HG03064 (cell line): ENCODE measurements around the gene C5orf24.
A peak's percentile ranks its signal among the peaks of the same experiment; 100 is the strongest.
"Not testable (repeated sequence)": the region's sequence is repeated elsewhere in the genome, so short reads cannot be mapped to it uniquely, and the experiment has no call there.

Source experiments
- ATAC-seq: cut with Tn5 transposase; IDR thresholded peaks from one replicate; pipeline ENCODE4 v1.9.1; 2021; ENCODE audit warnings: low read depth; ENCODE audit not compliant: unreplicated experiment

C5orf24 gene

DNA sequence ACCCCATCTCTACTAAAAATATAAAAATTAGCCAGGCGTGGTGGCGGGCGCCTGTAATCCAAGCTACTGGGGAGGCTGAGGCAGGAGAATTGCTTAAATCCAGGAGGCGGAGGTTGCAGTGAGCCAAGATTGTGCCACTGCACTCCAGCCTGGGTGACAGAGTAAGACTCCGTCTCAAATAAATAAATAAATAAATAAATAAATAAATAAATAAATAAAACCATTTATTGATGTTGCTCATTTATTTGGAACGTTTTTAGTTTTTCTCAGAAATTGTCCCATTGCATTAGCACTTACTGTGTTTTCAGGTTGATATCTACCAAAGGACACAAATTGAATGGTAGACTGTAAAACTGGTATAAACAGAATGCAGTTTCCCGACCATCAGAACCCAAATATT is 10.7 kb downstream of the C5orf24 start:
- ATAC-seq: not testable (repeated sequence)

DNA sequence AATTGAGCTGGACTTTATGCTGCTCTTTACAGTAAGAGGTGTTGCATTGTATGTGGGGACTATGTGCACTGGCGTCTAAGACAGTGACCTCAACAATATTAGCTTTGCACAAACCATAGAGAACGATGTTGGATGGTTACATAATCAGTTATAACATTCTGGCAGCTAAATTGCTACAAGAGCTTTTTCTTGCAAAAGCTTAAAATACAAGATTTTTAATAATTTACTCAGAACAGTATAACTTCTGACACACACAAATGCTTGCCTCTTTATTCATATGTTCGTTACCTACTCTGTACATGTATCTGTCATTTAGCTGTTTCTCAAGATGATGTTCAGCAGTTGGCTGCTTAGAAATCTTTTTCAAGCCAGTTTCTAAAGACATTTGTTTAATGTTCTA is 11.6 kb downstream of the C5orf24 start:
- no peak for ATAC-seq

DNA sequence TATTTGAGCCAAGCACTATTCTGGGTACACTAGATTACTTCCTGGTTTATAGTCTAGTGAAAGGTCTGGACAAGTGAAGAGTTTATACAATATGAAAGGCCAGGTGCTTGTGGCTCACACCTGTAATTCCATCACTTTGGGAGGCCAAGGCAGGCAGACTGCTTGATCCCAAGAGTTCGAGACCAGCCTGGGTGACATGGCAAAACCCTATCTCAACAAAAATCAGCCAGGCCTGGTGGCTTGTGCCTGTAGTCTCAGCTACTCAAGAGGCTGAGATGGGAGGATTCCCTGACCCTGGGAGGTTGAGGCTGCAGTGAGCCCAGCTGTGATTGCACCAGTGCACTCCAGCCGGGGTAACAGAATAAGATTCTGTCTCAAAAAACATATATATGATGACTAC is 18.9 kb downstream of the C5orf24 start:
- no peak for ATAC-seq

DNA sequence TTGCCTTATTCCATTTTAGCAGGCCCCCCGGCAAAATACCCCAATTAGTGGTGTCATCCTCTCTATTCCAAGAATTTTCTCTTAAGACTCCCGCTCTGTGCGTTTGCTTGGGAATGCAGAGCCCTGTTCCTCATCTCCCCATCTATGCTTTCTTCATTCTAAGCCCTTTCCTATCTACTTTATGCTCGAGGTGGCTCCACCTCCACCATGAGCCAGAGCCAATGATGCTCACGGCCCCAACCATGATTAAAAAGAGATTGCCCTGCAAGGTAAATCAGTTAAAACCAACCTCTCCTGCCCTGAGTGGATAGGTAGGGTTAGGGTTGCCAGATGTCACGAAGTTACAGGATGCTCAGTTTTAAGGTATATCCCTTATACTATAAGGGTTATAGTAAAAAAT is 27.7 kb downstream of the C5orf24 start:
- no peak for ATAC-seq

DNA sequence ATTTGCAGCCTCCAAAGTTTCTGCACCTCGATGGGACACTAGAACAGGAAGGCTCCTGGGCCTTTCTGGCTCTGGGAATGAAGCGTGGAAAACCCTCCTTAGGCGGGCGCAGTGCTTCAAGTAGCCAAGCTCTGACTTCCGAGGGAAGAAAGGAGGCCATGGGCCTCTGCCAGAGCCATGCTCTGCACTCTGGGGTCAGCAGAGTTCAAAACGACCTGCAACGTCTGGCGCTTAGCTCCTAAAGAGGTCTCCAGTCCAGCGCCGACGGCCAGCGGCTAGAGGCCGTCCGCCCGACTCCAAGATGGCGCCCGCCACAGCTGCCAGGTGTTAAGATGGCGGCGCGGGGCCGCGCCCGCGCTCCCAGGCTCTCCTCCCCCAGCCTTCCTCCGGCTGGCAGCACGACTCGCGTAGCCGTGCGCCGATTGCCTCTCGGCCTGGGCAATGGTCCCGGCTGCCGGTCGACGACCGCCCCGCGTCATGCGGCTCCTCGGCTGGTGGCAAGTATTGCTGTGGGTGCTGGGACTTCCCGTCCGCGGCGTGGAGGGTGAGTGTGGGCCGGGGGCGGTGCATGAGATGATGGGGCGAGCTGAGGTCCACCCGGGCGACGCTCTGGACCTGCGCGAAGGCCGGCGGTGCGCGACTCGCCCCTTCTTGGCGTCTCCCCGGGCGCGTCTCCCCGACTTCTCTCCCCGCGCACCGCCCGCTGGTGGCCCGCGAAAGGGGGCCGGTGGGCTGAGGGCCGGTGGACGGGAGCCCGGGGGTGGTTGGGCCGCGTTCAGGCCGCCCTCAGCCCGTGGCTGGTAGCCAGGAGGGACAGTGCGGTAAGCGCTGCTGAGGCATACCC is 28.4 kb downstream of the C5orf24 start, which contains the start of gene TXNDC15:
TSS of gene TXNDC15 (plus strand) at position 385 of the 844 bp plus-strand sequence. CDS start at position 442, 57 bp downstream.
- ATAC-seq: peak; percentile 73

DNA sequence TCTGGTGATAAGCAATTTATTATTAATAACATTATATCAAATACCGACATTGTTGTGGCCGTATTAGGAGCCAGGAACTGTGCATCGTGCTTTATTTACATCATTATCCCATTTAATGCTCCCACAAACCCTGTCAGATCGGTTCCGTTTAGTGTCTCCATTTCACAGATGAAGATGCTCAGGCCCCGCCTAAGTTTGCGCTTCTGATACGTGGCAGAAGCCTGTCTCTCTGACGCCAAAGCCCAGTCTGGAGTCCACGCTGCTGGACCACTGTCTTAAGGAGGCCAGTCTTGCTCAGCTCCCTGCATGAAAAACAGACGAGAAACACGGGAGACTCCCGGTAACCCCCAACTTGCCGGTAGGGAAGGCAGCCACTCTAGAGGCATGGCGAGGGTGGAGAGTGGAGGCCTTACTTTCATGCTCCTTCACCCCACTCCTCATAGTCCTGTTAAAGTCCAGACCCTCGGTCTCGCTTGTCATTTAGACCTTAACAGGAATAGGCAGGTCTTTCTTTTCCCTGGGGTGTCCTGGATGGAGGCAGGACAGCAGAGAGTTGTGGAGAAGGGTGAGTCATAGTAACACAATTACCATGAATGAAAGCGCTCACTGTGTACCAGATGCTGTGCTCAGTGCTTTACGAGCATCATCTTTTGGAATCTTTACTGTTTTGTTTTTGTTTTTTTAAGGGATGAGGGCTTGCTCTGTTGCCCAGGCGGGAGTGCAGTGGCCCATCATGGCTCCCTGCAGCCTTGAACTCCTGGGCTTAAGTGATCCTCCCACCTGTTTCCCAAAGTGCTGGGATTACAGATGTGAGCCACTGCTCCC is 29.3 kb downstream of the C5orf24 start:
- ATAC-seq: peak; percentile 22

DNA sequence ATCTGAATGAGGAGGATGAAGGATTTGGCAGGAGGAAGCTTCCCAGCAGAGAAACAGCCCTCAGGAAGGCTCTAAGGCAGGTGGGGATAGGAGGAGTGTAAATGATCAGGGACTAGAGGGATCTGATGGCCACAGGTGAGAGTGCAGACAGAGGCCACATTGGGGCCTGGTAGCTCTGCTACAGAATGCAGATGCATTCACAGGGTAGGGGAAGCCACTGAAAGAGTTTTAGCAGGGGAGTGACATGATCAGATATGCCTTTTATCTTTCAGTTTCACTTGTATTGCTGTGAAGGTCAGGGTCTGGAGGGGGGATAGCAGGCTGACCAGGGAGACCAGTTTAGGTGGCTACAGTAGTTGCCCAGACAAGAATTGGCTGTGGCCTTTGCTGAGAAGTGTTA is 31.4 kb downstream of the C5orf24 start:
- ATAC-seq: no peak

DNA sequence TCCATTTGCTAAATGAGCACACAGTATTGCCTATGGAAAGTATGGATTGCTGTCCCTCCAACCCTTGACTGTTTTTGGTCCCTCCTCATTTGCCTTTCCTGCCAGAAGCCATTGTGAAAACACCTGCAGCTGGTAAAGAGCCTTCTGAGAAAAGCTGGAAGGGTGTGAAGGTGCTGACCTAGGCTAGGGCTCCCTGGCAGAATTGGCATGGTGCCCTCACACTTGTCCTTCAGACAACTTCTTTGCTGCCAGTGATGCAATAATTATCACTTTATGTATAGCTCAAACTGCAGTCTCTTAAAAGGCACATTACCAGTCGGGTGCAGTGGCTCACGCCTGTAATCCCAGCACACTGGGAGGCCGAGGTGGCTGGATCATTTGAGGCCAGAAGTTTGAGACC is 32.6 kb downstream of the C5orf24 start:
- ATAC-seq: no peak

DNA sequence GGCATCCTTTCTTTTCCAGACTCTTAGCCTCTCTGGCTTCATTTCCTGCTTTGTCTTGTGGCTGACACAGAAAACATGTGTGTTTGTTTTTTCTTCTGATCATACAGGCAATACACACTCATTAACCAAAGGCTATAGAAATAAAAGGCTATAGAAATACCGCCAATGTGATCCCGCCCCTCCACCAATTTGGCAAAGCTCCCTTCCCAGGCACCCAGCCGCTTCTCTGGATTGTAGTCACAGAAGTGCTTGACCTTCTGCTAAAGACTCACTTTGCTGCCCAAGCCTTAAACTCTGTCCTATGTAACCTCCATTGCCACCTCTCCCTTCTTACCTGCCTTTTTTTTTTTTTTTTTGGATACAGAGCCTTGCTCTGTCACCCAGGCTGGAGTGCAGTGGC is 33.7 kb downstream of the C5orf24 start:
- no peak for ATAC-seq

DNA sequence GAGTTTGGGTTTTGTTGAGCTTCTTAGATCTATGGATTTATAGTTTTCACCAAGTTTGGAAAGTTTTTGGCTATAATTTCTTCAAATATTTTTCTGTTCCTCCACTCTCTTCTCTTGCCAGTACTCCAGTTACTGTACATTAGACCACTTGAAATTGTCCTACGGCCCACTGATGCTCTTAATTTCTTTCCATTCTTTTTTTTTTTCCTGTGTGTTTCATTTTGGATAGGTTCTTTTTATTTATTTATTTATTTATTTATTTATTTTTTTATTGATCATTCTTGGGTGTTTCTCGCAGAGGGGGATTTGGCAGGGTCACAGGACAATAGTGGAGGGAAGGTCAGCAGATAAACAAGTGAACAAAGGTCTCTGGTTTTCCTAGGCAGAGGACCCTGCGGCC is 35.2 kb downstream of the C5orf24 start:
- ATAC-seq: not testable (repeated sequence)

DNA sequence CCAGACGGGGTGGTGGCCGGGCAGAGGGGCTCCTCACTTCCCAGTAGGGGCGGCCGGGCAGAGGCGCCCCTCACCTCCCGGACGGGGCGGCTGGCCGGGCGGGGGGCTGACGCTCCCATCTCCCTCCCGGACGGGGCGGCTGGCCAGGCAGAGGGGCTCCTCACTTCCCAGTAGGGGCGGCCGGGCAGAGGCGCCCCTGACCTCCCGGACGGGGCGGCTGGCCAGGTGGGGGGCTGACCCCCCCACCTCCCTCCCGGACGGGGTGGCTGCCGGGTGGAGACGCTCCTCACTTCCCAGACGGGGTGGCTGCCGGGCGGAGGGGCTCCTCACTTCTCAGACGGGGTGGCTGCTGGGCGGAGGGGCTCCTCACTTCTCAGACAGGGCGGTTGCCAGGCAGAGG is 35.9 kb downstream of the C5orf24 start:
- ATAC-seq: not testable (repeated sequence)

DNA sequence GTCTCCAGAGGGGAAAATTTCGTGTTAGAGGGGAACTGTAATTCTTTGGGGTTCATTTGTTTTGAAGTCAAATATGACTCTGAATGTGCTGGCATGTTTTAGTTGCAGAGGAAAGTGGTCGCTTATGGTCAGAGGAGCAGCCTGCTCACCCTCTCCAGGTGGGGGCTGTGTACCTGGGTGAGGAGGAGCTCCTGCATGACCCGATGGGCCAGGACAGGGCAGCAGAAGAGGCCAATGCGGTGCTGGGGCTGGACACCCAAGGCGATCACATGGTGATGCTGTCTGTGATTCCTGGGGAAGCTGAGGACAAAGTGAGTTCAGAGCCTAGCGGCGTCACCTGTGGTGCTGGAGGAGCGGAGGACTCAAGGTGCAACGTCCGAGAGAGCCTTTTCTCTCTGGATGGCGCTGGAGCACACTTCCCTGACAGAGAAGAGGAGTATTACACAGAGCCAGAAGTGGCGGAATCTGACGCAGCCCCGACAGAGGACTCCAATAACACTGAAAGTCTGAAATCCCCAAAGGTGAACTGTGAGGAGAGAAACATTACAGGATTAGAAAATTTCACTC is 41.9 kb downstream of the C5orf24 start:
- ATAC-seq: no peak

DNA sequence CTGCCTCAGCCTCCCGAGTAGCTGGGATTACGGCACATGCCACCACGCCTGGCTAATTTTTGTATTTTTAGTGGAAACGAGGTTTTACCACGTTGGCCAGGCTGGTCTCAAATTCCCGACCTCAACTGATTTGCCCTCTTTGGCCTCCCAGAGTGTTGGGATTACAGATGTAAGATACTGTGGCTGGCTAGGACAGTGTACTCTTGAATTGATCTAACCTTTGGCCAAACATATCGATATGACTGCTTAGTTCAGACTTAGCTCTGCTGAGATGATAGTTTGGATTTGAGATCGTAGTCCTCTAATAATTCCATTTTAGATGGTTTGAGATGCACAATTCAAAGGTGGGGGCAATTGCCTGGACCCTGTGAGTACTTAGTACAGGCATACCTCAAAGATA is 43.6 kb downstream of the C5orf24 start:
- no peak for ATAC-seq

DNA sequence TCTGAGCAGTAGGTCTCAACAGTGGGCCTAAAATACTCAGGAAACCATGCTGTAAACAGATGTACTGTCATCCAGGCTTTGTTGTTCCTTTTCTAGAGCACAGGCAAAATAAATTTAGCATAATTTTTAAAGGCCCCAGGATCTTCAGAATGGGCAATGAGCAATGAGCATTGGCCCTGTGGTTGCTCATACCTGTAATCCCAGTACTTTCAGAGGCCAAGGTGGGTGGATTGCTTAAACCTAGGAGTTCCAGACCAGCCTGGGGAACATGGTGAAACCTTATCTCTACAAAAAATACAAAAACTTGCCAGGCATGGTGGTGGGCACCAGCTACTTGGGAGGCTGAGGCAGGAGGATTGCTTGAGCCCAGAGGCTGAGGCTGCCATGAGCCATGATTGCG is 45.7 kb downstream of the C5orf24 start:
- no peak for ATAC-seq

DNA sequence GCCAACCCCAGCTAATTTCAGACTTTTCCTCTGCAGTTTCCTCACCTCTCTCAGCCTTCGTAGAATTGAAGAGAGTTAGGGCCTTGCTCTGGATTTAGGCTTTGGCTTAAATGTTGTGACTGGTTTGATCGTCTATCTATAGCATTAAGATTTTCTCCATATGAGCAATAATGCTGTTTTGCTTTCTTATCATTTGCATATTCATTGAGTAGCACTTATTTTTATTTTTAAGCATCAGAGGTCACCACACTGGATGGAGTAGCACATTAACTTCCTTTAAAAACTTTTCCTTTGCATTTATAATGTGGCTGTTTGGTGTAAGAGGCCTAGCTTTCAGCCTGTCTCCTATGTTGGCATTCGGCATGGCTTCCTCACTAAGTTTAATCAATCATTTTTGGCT is 46.5 kb downstream of the C5orf24 start:
- no peak for ATAC-seq

DNA sequence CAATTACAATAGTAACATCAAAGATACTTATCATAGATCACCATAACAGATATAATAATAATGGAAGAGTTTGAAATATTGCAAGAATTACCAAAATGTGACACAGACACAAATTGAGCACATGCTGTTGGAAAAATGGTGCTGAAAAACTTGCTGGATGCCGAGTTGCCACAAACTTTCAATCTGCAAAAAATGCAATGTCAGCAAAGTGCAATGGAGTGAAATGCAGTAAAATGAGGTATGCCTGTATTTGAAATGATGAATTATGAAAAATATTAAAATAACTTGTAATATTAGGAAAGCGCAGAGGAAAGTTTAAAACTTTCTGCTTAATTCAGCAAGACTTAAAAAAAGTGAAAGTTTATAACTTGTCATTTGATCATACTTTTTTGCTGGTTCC is 47.2 kb downstream of the C5orf24 start:
- no peak for ATAC-seq

DNA sequence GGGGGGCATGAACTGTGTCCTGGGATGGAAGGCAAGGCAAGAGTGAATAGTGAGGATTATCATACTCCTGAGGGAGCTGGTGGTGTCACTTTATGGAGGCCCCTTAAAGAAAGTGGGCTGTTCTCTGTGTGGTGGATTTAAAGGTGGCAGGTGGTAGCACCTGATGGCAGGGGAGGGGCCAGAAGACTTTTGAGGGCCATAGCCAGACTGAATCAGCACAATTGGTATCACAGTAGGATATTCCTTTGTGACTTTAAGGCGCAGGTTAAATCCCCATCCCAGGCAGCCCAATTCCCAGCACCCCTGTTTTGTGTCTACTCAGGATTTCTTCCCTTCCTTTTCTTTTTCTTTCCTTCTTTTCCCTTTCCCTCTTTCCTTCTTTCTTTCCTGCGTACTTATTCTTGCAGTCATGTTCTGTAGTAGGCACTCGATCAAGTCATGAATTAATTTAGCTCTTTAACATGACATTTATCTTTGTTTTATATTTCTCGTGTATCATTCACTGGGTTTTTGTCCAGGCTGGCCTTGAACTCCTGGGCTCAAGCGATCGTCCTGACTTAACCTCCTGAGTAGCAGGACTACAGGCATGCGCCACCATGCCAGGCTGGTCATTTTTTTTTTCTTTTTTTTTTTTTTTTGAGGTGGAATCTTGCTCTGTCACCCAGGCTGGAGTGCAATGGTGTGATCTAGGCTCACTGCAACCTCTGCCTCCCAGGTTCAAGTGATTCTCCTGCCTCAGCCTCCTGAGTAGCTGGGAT is 48.2 kb downstream of the C5orf24 start:
- ATAC-seq: no peak

DNA sequence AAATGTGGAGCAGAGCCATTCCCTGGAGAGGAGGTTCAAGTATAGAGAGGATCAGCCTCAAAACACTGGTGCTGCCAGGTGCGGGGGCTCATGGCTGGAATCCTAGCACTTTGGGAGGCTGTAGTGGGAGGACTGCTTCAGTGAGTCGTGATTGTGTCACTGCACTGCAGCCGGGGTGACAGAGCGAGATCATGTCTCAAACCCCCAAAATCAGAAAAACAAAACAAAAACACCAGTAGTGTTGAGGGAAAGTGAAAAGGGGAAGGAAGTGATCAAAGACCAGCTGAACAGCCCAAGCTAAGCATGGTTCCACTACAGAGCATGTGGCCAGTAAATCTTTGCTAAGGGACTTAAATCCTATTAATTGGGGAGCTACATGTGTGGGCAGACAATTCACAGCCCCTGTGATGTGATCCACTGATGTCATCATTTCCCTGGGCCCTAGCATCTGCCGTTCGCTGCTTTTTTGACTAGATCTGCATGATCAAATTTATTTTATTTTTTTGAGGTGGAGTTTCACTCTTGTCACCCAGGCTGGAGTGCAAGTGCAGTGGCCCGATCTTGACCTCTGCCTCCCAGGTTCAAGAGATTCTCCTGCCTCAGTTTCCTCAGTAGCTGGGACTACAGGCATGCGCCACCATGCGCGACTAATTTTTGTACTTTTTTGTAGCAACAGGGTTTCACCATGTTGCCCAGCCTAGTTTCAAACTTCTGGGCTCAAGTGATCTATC is 56.5 kb downstream of the C5orf24 start:
- no peak for ATAC-seq

DNA sequence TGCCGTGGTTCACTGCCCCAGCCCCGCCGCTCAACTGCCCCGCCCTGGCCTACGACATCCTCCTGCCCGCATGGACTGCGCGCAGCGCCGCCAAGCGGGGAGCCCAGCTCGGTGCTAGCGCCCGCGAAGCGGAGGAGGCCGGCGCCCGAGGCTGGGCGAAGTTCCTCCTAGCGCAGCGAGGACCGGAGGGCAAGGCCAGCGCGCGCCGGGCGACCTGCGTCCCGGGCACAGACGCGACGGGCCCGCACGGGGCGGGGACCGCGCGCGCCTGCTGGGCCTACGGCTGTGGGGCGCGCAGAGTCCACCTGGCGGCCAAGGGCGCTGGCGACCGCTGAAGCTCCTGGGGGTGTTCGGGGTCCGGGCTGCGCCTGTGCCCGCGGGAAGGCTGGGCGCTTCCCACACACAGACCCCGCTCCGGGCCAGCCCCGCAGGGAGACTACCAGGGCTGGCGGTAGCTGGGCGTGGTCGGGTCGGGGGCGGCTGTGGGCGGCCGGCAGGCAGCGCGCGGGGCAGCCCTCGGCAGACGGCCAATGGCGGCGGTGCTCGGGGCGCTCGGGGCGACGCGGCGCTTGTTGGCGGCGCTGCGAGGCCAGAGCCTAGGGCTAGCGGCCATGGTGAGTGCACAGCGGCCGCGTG is 59.0 kb downstream of the C5orf24 start, which contains the start of gene PCBD2:
TSS of gene PCBD2 (plus strand) at position 522 of the 636 bp plus-strand sequence. CDS start at position 531, 9 bp downstream.
- ATAC-seq: peak; percentile 83
